HEK293T (cell line): ENCODE measurements around the gene MACROD2.

Source experiments
- ARNT ChIP-seq: fragments of 450-650 bp; IDR thresholded peaks from 2 replicates; pipeline ENCODE4 v1.6.1; 2017; ENCODE audit warnings: mild to moderate bottlenecking
- BHLHE40 ChIP-seq: fragments of 450-650 bp; IDR thresholded peaks from 2 replicates; pipeline ENCODE4 v1.6.1; 2016; ENCODE audit warnings: mild to moderate bottlenecking, moderate library complexity, borderline replicate concordance
- ELF4 ChIP-seq: fragments of 450-650 bp; IDR thresholded peaks from 2 replicates; pipeline ENCODE4 v1.6.1; 2017; ENCODE audit warnings: antibody characterized with exemption
- FOXM1 ChIP-seq: fragments of 450-650 bp; IDR thresholded peaks from 2 replicates; pipeline ENCODE4 v1.6.1; 2017; ENCODE audit warnings: mild to moderate bottlenecking, borderline replicate concordance
- HDGF ChIP-seq: fragments of 450-650 bp; IDR thresholded peaks from 2 replicates; pipeline ENCODE4 v1.6.1; 2017; ENCODE audit warnings: antibody characterized with exemption, borderline replicate concordance
- L3MBTL2 ChIP-seq: fragments of 450-650 bp; conservative IDR thresholded peaks from 2 replicates; pipeline ENCODE4 v1.6.1; 2016; ENCODE audit warnings: mild to moderate bottlenecking
- LEF1 ChIP-seq: fragments of 450-650 bp; IDR thresholded peaks from 2 replicates; pipeline ENCODE4 v1.6.1; 2017; ENCODE audit warnings: mild to moderate bottlenecking, borderline replicate concordance
- NFRKB ChIP-seq: fragments of 450-650 bp; IDR thresholded peaks from 2 replicates; pipeline ENCODE4 v1.6.1; 2016; ENCODE audit warnings: mild to moderate bottlenecking, moderate library complexity
- SP1 ChIP-seq: fragments of 450-650 bp; IDR thresholded peaks from 2 replicates; pipeline ENCODE4 v1.6.1; 2017
- TARDBP ChIP-seq: fragments of 450-650 bp; IDR thresholded peaks from 2 replicates; pipeline ENCODE4 v1.6.1; 2016
- TF ChIP-seq, protein P1 (sequence below): fragments of 450-650 bp; IDR thresholded peaks from 2 replicates; pipeline ENCODE4 v1.6.1; 2016

DNA sequence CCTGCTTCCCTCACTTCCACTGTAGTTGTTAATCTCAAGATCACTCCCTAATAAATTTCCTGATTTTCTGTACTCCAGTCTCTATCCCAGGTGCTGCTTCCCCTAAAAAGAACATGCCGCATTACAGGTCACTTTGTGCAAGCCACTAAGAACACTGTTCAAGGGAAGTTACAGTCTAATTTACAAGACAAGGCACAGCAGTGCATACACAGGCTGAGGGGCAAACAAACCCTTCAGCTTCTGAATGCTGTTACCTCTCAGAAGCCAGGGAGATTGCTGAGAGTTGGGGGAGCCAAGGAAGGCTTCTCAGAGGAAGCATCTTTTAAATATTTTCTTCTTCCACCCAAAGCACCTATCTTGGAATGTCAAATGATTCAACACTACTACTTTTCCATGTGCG, 787.4 kb downstream of the MACROD2 start:
- no peak for TF ChIP-seq ARNT
- TF ChIP-seq SP1, result no peak
- no peak for TF ChIP-seq BHLHE40
- no peak for TF ChIP-seq NFRKB
- no peak for TF ChIP-seq FOXM1
- no peak for TF ChIP-seq LEF1
- no peak for TF ChIP-seq L3MBTL2
- TF ChIP-seq HDGF, result no peak
- TF ChIP-seq, protein P1, sequence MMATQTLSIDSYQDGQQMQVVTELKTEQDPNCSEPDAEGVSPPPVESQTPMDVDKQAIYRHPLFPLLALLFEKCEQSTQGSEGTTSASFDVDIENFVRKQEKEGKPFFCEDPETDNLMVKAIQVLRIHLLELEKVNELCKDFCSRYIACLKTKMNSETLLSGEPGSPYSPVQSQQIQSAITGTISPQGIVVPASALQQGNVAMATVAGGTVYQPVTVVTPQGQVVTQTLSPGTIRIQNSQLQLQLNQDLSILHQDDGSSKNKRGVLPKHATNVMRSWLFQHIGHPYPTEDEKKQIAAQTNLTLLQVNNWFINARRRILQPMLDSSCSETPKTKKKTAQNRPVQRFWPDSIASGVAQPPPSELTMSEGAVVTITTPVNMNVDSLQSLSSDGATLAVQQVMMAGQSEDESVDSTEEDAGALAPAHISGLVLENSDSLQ, result no peak
- TF ChIP-seq ELF4, result no peak
- TF ChIP-seq TARDBP, result no peak
